T-helper 2 cell treated with Interferon-gamma antibody and Interleukin-4, amounts not matched to agents 100 ng/mL and 5 ng/mL, for 36 hours (primary cell): Measurements from ENCODE around the gene LRP8. TPM values are rescaled to one million over a fixed set of nuclear protein-coding genes. Genes with fewer than 3 reads are reported as not detected.
"Not testable (repeated sequence)": the region's sequence is repeated elsewhere in the genome, so short reads cannot be mapped to it uniquely, and the experiment has no call there.

Experiments
- intact Hi-C: fragments of 100-400 bp; cut with micrococcal nuclease; formaldehyde crosslinking; loops from one replicate; pipeline ENCODE4 v1.15.1; 2023
- total RNA-seq: library from RNA; stranded (reverse); gene quantifications from 2 replicates; pipeline ENCODE4 v1.2.3, GENCODE V29; 2022

Gene LRP8
- total RNA-seq, 1 donor from 2014 or later: 57.9 TPM

- intact Hi-C loops: no loop called here
Measured at GRCh38 chr1:53286955-53287354, 40.9 kb downstream of the LRP8 start.

DNA sequence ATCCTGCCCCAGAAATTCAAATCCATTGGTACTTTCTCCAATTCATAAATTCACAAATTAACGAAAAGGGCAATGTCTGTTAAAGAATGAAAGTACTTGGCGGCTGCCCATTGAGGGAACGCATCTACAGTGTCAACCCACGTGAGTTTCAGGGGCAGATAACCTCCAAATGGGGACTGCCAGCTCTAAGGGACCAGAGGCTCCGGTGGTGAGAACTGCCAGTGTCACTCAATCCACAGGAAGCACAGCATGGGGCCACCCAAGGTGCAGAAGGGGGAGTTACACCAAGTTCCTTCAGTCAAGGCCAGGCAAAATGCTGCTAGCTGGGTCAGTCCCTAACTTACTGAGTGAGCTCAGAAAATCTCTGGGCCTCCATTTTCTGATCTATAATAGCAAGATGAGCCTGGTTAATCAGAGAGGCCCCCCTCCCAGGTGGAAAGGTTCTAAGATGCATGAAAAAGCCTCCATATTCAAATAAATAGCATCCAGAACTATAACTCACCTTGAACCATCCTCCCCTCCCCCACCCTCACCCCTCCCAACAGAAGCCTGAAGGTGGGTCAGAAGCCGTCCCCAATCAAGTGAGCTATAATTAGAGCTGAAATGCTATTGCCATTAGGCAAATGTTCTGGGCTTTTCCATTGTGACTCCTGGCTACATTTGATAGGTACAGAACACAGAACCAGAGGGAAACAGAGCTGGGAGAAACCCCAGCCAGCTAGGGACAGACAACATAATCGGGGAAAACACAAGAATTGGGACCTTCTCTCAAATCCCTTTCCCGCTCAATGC lies 41.7 kb downstream of the LRP8 start:
- intact Hi-C loops: no loop called here

GRCh38 chr1:53285546-53285945 lies 42.3 kb downstream of the LRP8 start:
- intact Hi-C loops: no loop called here

DNA sequence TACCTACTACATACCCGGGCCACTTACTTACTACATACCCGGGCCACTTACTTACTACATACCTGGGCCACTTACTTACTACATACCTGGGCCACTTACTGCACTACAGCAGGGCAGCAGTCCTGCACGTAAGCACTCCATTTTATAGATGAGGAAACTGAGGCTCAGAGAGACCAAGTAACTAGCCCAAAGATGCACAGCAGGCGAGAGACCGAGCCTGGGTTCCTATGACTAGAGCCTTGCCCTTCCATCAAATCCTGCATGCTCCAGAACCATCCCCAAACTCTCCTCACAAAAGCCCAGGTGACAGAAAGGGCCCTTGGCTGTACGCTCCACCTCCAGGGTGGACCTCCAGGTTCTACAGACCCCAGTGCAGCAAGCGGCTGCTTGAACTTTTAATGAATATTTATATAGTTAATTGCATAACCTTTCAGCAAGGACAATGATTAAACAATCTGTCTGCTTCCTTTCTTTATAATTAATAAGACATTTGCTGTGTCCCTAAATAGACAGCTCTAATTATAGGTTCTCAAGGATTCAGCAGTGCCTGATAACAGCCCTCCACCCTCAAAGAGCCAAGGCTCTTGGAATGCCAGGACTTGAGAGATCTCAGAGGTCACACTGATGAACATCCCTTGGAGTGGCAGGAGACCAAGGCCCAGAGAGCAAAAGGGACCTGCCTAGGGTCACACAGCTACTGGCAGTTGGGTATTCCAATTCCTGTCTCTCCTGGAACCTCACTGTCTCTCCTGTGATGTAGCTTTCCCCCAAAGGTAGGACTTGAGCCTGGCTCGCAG lies 43.4 kb downstream of the LRP8 start:
- intact Hi-C loops: no loop called here

DNA sequence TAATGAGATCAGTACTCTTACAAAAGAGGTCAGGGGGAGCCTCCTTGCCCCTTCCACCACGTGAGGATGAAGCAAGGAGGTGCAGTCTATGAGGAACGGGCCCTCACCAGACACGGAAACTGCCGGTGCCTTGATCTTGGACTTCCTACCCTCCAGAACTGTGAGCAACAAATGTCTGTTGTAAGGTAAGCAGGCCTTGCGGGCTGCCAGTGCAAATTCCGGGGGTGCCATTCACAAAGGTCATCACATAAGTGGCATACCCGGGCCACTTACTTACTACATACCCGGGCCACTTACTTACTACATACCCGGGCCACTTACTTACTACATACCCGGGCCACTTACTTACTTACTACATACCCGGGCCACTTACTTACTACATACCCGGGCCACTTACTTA lies 44.7 kb downstream of the LRP8 start:
- intact Hi-C loops: not testable (repeated sequence)

DNA sequence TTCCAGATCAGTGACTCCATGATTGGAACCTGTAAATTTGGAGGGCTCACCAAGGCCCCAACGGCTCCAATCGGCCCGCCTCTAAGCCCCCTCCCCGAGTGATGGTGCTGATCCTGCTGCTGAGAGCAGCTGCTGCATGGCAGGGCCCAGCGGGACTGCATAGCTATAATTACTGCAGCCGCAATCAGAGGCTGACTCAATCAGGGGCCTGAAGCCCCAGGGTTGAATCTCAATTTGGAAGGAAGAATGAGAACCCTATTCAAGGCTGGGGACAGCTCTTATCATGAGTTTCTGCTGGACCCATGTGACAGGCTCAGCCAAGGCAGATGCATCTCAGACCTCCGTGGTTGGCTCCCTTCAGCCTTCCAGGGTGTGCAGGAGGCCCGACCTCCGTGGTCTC lies 46.7 kb downstream of the LRP8 start:
- intact Hi-C loops: no loop called here

- intact Hi-C loops: no loop called here
Measured at GRCh38 chr1:53280496-53280895, 47.4 kb downstream of the LRP8 start.

- intact Hi-C loops: loop anchor here (5.0 kb wide), 1 partner anchor 193 kb away; no protein-coding TSS in a partner anchor
Measured at GRCh38 chr1:53279296-53280200, 48.3 kb downstream of the LRP8 start.

GRCh38 chr1:53278298-53278725 lies 49.6 kb downstream of the LRP8 start:
- intact Hi-C loops: loop anchor here (1.0 to 5.0 kb wide), 3 partner anchors 50 to 194 kb away; partner anchors contain the start of gene LRP8

GRCh38 chr1:53277326-53277725 lies 50.5 kb downstream of the LRP8 start:
- intact Hi-C loops: loop anchor here (5.0 kb wide), 1 partner anchor 195 kb away; no protein-coding TSS in a partner anchor

GRCh38 chr1:53276902-53277281 lies 51.0 kb downstream of the LRP8 start:
- intact Hi-C loops: loop anchor here (5.0 kb wide), 1 partner anchor 195 kb away; no protein-coding TSS in a partner anchor

DNA sequence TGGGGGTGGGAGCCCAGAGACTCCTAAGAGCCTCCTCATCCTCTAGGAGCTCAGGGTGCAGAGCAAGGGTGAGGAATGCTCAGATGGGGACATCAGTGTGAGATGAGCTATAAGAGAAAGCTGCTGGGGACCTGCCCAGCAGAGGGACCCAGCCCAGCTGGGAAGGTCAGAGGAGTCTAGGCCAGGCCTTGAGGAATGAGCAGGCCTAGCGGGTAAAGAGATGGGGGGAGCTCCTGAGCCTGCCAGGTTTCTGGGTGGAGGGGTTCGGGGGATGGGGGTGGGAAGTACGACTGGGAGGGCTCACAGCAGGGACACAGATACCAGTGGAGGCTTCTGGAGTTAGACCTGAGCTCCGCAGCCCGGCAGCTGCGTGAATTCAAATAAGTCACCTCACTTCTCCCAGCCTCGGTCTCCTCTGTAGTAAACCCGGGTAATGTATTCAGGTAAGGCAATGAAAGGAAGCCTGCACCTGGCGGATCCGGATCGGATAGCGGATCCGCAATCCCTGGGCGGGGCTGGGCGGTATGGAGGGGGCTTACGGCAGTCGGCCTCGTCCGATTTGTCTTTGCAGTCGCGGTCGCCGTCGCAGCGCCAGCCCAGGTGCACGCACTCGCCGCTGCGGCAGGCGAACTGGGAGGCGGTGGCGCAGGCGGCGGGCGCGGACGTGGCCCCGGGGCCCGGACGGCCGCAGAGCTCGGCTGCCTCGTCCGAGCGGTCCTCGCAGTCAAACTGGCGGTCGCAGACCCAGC lies 51.5 kb downstream of the LRP8 start:
- intact Hi-C loops: loop anchor here (5.0 kb wide), 1 partner anchor 196 kb away; no protein-coding TSS in a partner anchor

- intact Hi-C loops: loop anchor here (5.0 kb wide), 1 partner anchor 197 kb away; no protein-coding TSS in a partner anchor
Measured at GRCh38 chr1:53275566-53275965, 52.3 kb downstream of the LRP8 start.

- intact Hi-C loops: loop anchor here (5.0 kb wide), 1 partner anchor 198 kb away; no protein-coding TSS in a partner anchor
Measured at GRCh38 chr1:53274541-53275185, 53.2 kb downstream of the LRP8 start.

GRCh38 chr1:53274026-53274425 lies 53.8 kb downstream of the LRP8 start:
- intact Hi-C loops: no loop called here

- intact Hi-C loops: no loop called here
Measured at GRCh38 chr1:53273526-53273925, 54.3 kb downstream of the LRP8 start.

DNA sequence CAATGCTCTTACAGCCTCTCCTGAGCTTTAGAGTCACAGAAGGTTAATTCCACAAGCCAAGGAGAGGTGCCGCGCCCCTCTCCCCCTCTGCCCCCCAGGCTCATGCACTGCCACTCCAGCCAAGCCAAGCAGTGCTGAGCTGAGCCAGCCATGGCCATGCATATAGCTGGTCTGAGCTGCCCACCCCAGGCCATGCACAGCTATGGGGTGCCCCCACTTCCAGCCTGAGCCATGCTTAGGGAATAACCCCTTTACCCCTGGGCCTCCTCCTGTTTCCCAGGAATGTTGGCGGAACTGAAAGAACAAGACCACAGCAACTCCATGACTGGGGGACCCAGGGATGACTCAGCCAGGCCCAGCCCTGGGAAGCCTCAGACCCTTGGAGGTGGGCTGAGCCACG lies 55.5 kb downstream of the LRP8 start:
- intact Hi-C loops: no loop called here

DNA sequence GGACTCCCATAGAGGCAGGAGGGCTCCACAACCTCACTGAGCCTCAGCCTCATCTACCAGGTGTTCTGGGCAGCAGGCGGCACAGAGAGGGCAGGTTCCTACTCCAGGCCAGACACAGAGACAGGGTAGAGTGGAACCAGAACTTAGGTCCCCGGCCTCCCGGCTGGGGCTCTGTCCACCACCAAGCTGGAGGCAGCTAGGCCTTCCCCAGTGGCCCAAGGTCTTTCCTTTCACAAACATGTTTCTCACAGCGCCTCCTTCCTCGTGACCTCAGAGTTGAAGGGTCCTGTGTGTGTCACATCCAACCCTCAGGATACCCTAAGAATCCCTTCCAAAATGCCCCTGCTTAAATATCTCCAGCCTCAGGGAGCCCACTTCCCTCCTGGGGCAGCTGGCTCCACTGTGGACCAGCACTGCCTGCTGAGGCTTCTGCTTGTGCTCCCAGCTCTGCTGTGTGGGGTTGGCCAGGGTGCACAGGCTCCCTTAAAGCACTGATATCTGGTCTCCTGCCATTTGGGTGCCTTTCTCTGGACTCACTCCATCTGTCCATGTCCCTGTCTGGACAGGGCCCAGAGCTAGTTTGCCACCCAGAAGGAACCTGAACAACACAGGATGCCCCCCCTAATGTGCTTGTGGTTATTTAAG lies 56.3 kb downstream of the LRP8 start:
- intact Hi-C loops: no loop called here

DNA sequence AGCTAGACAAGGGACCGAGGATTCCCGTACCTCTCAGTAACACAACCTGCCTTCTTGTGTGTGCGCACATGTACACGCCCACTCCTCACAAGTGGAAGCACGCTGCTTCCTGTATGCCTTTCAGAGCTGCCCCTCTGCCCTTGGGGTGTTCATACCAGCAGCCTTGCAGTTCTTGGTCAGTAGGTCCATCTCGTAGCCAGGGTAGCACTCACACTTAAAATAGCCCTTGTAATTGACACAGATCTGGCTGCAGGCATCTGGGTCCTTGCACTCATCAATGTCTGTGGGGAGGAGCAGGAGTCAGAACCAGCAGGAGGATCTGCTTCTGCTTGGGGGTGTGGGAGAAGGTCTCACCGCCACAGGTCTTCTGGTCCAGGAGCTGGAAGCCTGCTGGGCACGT lies 57.0 kb downstream of the LRP8 start:
- intact Hi-C loops: no loop called here
